HG03558 (cell line): ENCODE results near the gene MED16.
"Not testable (repeated sequence)": the region's sequence is repeated elsewhere in the genome, so short reads cannot be mapped to it uniquely, and the experiment has no call there.

ENCODE experiments used
- ATAC-seq: cut with Tn5 transposase; IDR thresholded peaks from one replicate; pipeline ENCODE4 v1.9.1; 2021; ENCODE audit warnings: moderate number of reproducible peaks; ENCODE audit not compliant: unreplicated experiment; ENCODE audit errors: extremely low read depth

Gene MED16

GRCh38 chr19:840519-841206 is 52.3 kb downstream of the MED16 start, which contains the start of gene PRTN3:
TSS of gene PRTN3 (plus strand) at chr19:840999. CDS start at chr19:841009, 10 bp downstream.
- no peak for ATAC-seq

- no peak for ATAC-seq
Measured at GRCh38 chr19:835210-835810, 57.7 kb downstream of the MED16 start.

- ATAC-seq = no peak
Measured at GRCh38 chr19:834216-834615, 58.8 kb downstream of the MED16 start.

- no peak for ATAC-seq
Measured at GRCh38 chr19:831407-832369, 61.3 kb downstream of the MED16 start.

GRCh38 chr19:829129-829758 is 63.7 kb downstream of the MED16 start:
- no peak for ATAC-seq

- no peak for ATAC-seq
Measured at GRCh38 chr19:827710-828321, 65.2 kb downstream of the MED16 start, which contains the start of gene AZU1. TSS of gene AZU1 (plus strand) at chr19:827837. CDS start at chr19:827847, 10 bp downstream.

GRCh38 chr19:827314-827709 is 65.7 kb downstream of the MED16 start:
- ATAC-seq = no peak

- ATAC-seq = no peak
Measured at GRCh38 chr19:825897-826644, 66.9 kb downstream of the MED16 start.

GRCh38 chr19:824885-825284 is 68.1 kb downstream of the MED16 start:
- ATAC-seq = no peak

GRCh38 chr19:823565-824121 is 69.3 kb downstream of the MED16 start:
- no peak for ATAC-seq

GRCh38 chr19:821825-822503 is 71.0 kb downstream of the MED16 start, which contains the start of gene PLPPR3:
TSS of gene PLPPR3 (minus strand) at chr19:821955. CDS start at chr19:821559, 396 bp downstream.
- ATAC-seq = no peak

- ATAC-seq = no peak
Measured at GRCh38 chr19:821231-821824, 71.7 kb downstream of the MED16 start.

GRCh38 chr19:820212-820611 is 72.8 kb downstream of the MED16 start:
- ATAC-seq = not testable (repeated sequence)
